ENCODE data around the gene RAB9A.

RAB9A gene

DNA sequence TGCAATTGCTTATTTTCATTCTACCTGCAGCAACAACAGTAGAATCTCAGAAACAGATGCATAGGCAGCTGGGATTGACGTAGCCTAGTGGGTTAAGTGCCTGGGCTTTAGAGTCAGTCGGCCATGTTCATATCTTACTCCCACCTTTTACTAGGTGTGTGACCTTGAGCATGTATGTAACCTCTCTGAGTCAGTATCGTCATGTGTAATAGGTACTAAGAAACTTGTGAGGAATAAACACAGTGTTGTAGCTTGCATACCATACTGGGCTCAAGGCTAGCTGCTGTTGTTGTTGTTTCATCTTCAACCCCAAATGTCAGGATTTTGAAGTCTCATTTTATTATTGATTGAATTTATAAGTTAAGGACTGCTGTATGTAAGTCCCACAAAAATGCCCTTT is 14.2 kb downstream of the RAB9A start:
- TF ChIP-seq, protein P1, sequence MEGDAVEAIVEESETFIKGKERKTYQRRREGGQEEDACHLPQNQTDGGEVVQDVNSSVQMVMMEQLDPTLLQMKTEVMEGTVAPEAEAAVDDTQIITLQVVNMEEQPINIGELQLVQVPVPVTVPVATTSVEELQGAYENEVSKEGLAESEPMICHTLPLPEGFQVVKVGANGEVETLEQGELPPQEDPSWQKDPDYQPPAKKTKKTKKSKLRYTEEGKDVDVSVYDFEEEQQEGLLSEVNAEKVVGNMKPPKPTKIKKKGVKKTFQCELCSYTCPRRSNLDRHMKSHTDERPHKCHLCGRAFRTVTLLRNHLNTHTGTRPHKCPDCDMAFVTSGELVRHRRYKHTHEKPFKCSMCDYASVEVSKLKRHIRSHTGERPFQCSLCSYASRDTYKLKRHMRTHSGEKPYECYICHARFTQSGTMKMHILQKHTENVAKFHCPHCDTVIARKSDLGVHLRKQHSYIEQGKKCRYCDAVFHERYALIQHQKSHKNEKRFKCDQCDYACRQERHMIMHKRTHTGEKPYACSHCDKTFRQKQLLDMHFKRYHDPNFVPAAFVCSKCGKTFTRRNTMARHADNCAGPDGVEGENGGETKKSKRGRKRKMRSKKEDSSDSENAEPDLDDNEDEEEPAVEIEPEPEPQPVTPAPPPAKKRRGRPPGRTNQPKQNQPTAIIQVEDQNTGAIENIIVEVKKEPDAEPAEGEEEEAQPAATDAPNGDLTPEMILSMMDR (conservative IDR thresholded peaks at IDR 0.05) = no peak
- TF ChIP-seq ZFX (IDR thresholded peaks at IDR 0.05) = no peak

DNA sequence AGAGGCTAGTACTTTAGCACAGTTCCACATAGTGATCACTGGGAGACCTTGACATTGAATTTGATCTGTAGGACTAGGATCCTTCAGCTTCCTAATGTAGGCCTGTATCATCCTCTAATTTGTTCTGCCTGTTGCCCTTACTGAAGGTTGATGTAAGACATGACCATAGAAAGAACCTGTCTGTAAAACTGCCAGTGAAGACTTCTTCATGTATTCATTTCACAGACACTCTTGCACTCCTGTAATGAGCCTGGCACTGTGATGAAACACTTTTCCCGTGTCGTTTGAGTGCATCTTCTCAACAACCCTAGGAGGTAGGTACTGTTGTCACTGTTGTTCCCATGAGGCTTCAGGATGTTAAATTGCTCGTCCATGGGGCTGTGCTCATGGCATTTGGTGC is 14.7 kb downstream of the RAB9A start:
- TF ChIP-seq ZFX (IDR thresholded peaks at IDR 0.05) = no peak
- TF ChIP-seq, protein P1 (conservative IDR thresholded peaks at IDR 0.05) = no peak

More for the DNA sequence above, 14.2 kb downstream of the RAB9A start:
- no peak overlapping the region for H3K27ac ChIP-seq

DNA sequence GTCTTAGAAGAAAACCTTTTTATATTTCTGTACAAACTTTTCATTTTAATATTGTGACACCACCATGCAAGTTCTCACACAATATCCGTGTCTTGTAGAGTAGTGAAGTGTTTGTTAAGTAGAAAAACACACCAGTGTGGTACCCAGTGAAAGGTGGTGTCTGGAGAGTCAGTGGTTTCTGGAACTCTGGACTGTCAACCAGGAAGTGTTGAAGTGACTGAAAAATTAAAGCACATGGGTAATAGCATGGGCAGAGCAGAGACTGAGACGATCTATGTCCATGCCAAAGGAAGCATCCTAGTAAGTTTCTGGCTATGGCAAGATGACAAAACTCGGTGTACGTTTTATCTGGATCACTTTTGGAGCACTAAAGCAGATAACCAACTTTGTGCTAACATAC is 22.2 kb downstream of the RAB9A start:
- H3K27ac ChIP-seq = no peak overlapping the region
- TF ChIP-seq, protein P1 (conservative IDR thresholded peaks at IDR 0.05) = no peak
- no peak for TF ChIP-seq ZFX (IDR thresholded peaks at IDR 0.05)

More for the DNA sequence above, 14.7 kb downstream of the RAB9A start:
- no peak overlapping the region for H3K27ac ChIP-seq

DNA sequence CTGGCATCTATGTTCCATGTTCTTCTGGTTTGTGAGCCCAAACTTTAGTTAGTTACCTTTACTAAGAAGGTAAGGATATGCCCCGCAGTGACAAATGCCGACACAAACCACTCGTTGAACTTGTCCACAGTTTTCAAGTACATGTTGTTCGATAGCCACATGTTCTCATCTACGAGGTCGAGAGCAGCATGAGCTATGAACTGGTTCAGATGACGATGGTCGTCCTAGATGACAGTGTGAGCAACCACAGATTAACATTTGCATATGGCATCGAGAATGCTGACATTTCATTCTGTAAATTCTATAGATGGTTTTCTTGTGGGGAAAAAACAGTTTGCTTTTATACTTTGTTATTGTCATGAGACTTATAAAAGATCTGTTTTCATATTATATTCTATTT is 27.5 kb downstream of the RAB9A start:
- TF ChIP-seq, protein P1 (conservative IDR thresholded peaks at IDR 0.05) = no peak
- TF ChIP-seq ZFX (IDR thresholded peaks at IDR 0.05) = no peak
- H3K27ac ChIP-seq = no peak overlapping the region

DNA sequence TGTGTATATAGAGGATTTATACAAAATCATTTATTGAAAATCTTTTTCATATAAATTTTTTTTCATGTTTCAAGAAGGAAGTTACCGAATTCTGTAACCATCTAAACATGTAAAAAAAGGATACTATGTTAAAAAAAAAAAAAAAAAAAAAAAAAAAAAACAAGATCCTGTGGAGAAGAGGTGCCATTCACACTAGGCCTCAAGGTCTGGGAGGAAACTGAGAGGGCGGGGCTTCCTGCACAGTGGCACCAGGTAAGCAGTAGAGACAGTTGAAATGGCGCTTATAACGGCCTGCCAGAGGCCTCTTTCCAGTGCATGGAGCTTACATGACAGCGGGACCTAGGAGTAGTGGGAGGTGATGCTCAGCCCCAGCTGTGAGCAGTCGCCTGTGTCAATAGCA is 28.0 kb downstream of the RAB9A start:
- no peak overlapping the region for H3K27ac ChIP-seq
- TF ChIP-seq ZFX (IDR thresholded peaks at IDR 0.05) = no peak
- TF ChIP-seq, protein P1 (conservative IDR thresholded peaks at IDR 0.05) = no peak

DNA sequence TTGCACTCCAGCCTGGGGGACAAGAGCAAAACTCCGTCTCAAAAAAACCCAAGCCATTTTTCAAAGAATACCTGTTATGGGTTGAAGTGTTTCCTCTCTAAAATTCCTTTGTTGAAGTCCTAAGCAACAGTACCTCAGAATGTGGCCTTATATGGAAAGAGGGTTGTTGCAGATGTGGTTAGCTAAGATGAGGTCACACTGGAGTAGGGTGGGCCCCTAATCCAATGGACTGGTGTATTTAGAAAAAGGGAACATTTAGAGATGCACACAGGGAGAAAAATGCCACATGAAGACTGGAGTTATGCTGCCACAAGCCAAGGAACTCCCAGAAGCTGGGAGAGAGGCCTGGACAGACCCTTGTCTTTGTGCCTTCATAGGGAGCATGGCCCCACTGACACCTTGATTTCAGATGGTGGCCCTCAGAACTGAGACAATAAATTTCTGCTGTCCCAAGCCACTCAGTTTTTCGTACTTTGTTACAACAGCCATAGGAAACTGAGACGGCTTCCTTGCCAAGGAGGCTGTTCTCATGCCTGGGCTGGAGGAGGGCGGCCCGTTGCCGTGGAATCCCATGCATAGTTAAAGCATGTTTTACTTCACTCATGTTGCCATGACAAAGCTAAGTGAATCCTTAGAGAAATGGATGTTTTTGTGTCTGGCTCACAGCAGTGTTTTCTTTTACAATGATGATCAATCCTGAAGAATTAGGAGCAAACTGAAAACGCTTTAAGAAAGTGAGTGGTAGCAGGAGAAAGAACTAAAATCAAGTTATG is 29.0 kb downstream of the RAB9A start:
- TF ChIP-seq ZFX (IDR thresholded peaks at IDR 0.05) = no peak
- TF ChIP-seq, protein P1 (conservative IDR thresholded peaks at IDR 0.05) = no peak
- H3K27ac ChIP-seq = no peak overlapping the region

DNA sequence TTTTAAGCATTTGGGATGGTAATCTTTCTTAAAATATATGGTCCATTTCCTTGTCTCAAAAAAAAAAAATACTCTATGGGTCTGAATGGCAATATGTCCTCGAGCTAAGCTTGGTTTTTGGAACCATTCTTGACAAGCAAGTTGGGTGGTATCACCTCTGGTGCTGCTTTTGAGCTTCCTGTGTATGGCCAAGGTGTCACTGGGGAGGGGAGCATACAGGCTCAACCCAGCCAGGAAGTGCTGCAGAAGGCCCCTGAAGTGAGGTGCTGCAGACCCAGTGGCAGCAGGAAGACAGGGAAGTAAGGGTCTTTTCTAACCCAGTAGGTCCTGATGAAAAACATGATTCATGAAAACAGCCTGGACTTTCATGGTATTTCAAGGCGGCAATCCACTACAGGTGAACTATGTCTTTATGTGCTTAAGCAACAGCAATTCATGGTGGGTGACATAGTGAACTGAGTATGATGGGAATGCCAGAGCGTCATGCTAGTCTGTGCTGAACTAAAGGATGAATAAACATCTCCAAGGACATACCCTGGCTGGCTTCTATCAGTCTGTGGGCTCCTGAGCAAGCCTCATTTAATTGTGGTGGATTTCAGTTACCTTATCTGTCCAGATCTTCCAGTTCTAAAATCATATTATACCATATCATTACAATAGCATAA is 30.4 kb downstream of the RAB9A start:
- no peak for TF ChIP-seq ZFX (IDR thresholded peaks at IDR 0.05)
- TF ChIP-seq, protein P1 (conservative IDR thresholded peaks at IDR 0.05) = no peak
- H3K27ac ChIP-seq = no peak overlapping the region
